Endothelial cell (in vitro differentiated cells): ENCODE results near the gene RNPS1. TPM values are rescaled to one million over a fixed set of nuclear protein-coding genes. Genes with fewer than 3 reads are reported as not detected.

Experiments used
- DNase-seq: peaks from one replicate; pipeline ENCODE4 v3.0.0; 2021; ENCODE audit warnings: low spot score
- H3K27ac Mint-ChIP-seq: one replicate; pipeline ENCODE4 v1.8.0; 2021; ENCODE audit warnings: mixed read lengths, inconsistent platforms; ENCODE audit not compliant: unreplicated experiment
- H3K27me3 Mint-ChIP-seq: one replicate; pipeline ENCODE4 v1.8.0; 2021; ENCODE audit warnings: mild to moderate bottlenecking, moderate library complexity, mixed read lengths, inconsistent platforms; ENCODE audit not compliant: unreplicated experiment
- H3K36me3 Mint-ChIP-seq: one replicate; pipeline ENCODE4 v1.8.0; 2021; ENCODE audit warnings: mild to moderate bottlenecking, low read depth, mixed read lengths, inconsistent platforms; ENCODE audit not compliant: unreplicated experiment
- H3K4me1 Mint-ChIP-seq: one replicate; pipeline ENCODE4 v1.8.0; 2021; ENCODE audit warnings: mild to moderate bottlenecking, mixed read lengths, inconsistent platforms; ENCODE audit not compliant: unreplicated experiment
- H3K4me3 Mint-ChIP-seq: one replicate; pipeline ENCODE4 v1.8.0; 2021; ENCODE audit warnings: mild to moderate bottlenecking, mixed read lengths, inconsistent platforms; ENCODE audit not compliant: unreplicated experiment
- H3K9me3 Mint-ChIP-seq: one replicate; pipeline ENCODE4 v1.8.0; 2021; ENCODE audit warnings: mixed read lengths, inconsistent platforms; ENCODE audit not compliant: unreplicated experiment
- CTCF ChIP-seq: fragments of 200-600 bp; sonication (generic); IDR thresholded peaks from one replicate; pipeline ENCODE4 v1.5.0; 2021; ENCODE audit warnings: antibody characterized with exemption; ENCODE audit not compliant: unreplicated experiment
- total RNA-seq: library from RNA; stranded (reverse); fragmentation: NEBNext Ultra II Directional; extraction: Animal tissue kit (Norgen Biotek cat#: 25700); gene quantifications from one replicate; pipeline ENCODE4 v1.2.1, GENCODE V29; 2021; ENCODE audit not compliant: unreplicated experiment

Gene RNPS1
- total RNA-seq, 1 donor from 2014 or later, result 203 TPM

GRCh38 chr16:2250652-2251295, 17.2 kb downstream of the RNPS1 start:
- DNase-seq, result no peak
- Mint-ChIP-seq H3K4me1 (peaks cover 5% of the 10 kb centered on the region), H3K27me3 (peaks cover 4% of the 10 kb centered on the region), H3K9me3 (no peaks in the 10 kb centered on the region), H3K36me3 (peaks cover 26% of the 10 kb centered on the region), H3K4me3 (peak overlapping the region; percentile 89), H3K27ac (no peak overlapping the region)
- TF ChIP-seq CTCF, result no peak

- H3K9me3 Mint-ChIP-seq, result no peaks in the 10 kb centered on the region
- no peak for DNase-seq
- peaks cover 10% of the 10 kb centered on the region for H3K36me3 Mint-ChIP-seq
- H3K27me3 Mint-ChIP-seq, result peaks cover 6% of the 10 kb centered on the region
- H3K4me1 Mint-ChIP-seq, result peaks cover 5% of the 10 kb centered on the region
- no peak for TF ChIP-seq CTCF
- H3K27ac Mint-ChIP-seq, result no peak overlapping the region
- H3K4me3 Mint-ChIP-seq, result no peak overlapping the region
These were observed 21.5 kb downstream of the RNPS1 start for GRCh38 chr16:2246301-2246885.

GRCh38 chr16:2244926-2245795, 22.8 kb downstream of the RNPS1 start:
- Mint-ChIP-seq H3K4me3 (no peak overlapping the region), H3K4me1 (no peaks in the 10 kb centered on the region), H3K36me3 (peaks cover 10% of the 10 kb centered on the region), H3K9me3 (no peaks in the 10 kb centered on the region), H3K27ac (no peak overlapping the region), H3K27me3 (peaks cover 3% of the 10 kb centered on the region)
- TF ChIP-seq CTCF, result no peak
- DNase-seq, result no peak

GRCh38 chr16:2244301-2244700, 23.6 kb downstream of the RNPS1 start:
- Mint-ChIP-seq H3K4me3 (no peak overlapping the region), H3K9me3 (no peaks in the 10 kb centered on the region), H3K4me1 (no peaks in the 10 kb centered on the region), H3K27ac (no peak overlapping the region), H3K36me3 (peaks cover 10% of the 10 kb centered on the region), H3K27me3 (peaks cover 3% of the 10 kb centered on the region)
- no peak for DNase-seq
- no peak for TF ChIP-seq CTCF
